Fibroblast of skin of left biceps (primary cell): ENCODE data around the gene AGXT.

ENCODE experiments used
- DNase-seq, 2 experiments: peaks; one replicate each; pipeline ENCODE4 v3.0.0-alpha.2; 2013; ENCODE audit warnings: low read depth in 2 of 2

The AGXT gene

GRCh38 chr2:240885566-240885965 is 16.9 kb downstream of the AGXT start:
- no peak for DNase-seq

GRCh38 chr2:240886023-240886565 is 17.5 kb downstream of the AGXT start:
- DNase-seq: no peak

- no peak for DNase-seq
These were observed 18.3 kb downstream of the AGXT start for GRCh38 chr2:240886678-240887609.

GRCh38 chr2:240887631-240888030 is 19.0 kb downstream of the AGXT start:
- DNase-seq: no peak

GRCh38 chr2:240888130-240888889 is 19.7 kb downstream of the AGXT start:
- DNase-seq: no peak

GRCh38 chr2:240888890-240889573 is 20.4 kb downstream of the AGXT start:
- no peak for DNase-seq

- no peak for DNase-seq
These were observed 21.3 kb downstream of the AGXT start for GRCh38 chr2:240889601-240890560.

- no peak for DNase-seq
These were observed 22.1 kb downstream of the AGXT start for GRCh38 chr2:240890691-240891090.

- no peak for DNase-seq
These were observed 23.1 kb downstream of the AGXT start for GRCh38 chr2:240891492-240892340.

GRCh38 chr2:240892356-240892755 is 23.7 kb downstream of the AGXT start:
- DNase-seq: no peak

- no peak for DNase-seq
These were observed 24.3 kb downstream of the AGXT start for GRCh38 chr2:240892925-240893324.

- DNase-seq: no peak
These were observed 24.8 kb downstream of the AGXT start for GRCh38 chr2:240893363-240893844.

- DNase-seq: no peak
These were observed 25.4 kb downstream of the AGXT start for GRCh38 chr2:240894006-240894405.

- no peak for DNase-seq
These were observed 26.4 kb downstream of the AGXT start for GRCh38 chr2:240894836-240895558.

GRCh38 chr2:240895656-240896388 is 27.2 kb downstream of the AGXT start, which contains the start of gene MAB21L4:
Gene MAB21L4, minus strand, starts transcription at chr2:240896156. Its CDS starts 159 bp downstream, at chr2:240895997.
- DNase-seq: no peak

GRCh38 chr2:240896394-240896793 is 27.8 kb downstream of the AGXT start:
- DNase-seq: no peak

GRCh38 chr2:240896871-240897692 is 28.5 kb downstream of the AGXT start:
- DNase-seq: no peak
